Stomach (tissue), 4 donors: ENCODE measurements around the gene PALD1.

Source experiments
- CTCF ChIP-seq, 7 experiments: fragments of 450-650 bp in 4 of 7; fragments of 200-600 bp in 3 of 7; sonication (generic) in 3 of 7; IDR thresholded peaks; one replicate each; pipeline ENCODE4 v1.5.1; 2016 to 2019; ENCODE audit warnings: antibody characterized with exemption in 7 of 7, control low read depth in 2 of 7, mild to moderate bottlenecking in 1 of 7
- EP300 ChIP-seq: sonication (generic); formaldehyde crosslinking; IDR thresholded peaks from one replicate; pipeline ENCODE4 v1.6.1; 2017; ENCODE audit warnings: antibody characterized with exemption

GRCh38 chr10:70594161-70594560 is 115.6 kb downstream of the PALD1 start:
- TF ChIP-seq CTCF (IDR thresholded peaks at IDR 0.05) (no peak), EP300 (no peak)
